ENCODE data around the gene MBD3L4.

DNA sequence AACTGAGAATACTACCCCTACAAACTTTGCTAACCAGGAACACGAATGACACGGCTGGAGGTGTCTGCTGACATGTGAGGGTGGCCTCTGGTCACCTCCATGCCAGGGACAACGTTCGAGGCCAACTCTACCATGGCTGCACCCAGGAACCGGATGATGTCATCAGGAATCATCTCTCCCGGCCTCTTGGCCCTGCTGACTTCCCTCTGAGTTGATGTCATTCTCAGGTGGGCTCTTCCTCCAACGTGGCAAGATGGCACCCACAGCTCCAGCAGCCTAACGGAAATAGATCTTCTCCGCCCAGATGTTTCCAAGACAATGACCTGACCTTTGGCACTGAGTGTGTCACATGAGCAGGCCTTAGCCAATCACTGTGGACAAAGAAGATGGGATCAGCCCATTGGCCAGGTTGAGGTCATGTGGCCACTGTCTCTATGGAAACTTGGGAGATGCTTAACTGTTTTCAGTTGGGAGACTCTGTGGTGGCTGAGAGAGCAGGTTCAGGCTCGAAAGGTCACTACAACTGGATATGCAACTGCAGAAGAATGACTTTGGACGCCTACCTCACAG, 33.8 kb downstream of the MBD3L4 start:
- no peak for TF ChIP-seq EZH2phosphoT487 (conservative IDR thresholded peaks at IDR 0.05; ENCODE audit: low read length)
- no peak for TF ChIP-seq CTCF (IDR thresholded peaks at IDR 0.05; ENCODE audit: insufficient read depth, low read length, poor library complexity, severe bottlenecking)
